Thoracic aorta (tissue), 2 donors: ENCODE results near the gene HCCS. TPM values are rescaled to one million over a fixed set of nuclear protein-coding genes. Genes with fewer than 3 reads are reported as not detected.
A peak's percentile ranks its signal among the peaks of the same experiment; 100 is the strongest.

Experiments used
- ATAC-seq: fragments of 150-250 bp; one replicate; pipeline ENCODE4 v1.8.0; 2017; ENCODE audit warnings: low read depth; ENCODE audit not compliant: insufficient number of reproducible peaks, low FRiP score
- DNase-seq: peaks from one replicate; pipeline ENCODE4 v3.0.0-alpha.2; 2020; ENCODE audit warnings: low spot score
- H3K27ac ChIP-seq, 2 donors: fragments of 200-600 bp; sonication (generic); 1 replicate in 1 of 2; 2 replicates in 1 of 2; pipeline ENCODE4 v1.5.1; 2016; ENCODE audit warnings: mild to moderate bottlenecking in 2 of 2, moderate library complexity in 2 of 2
- H3K27me3 ChIP-seq: fragments of 200-600 bp; sonication (generic); replicated peaks from 2 replicates; pipeline ENCODE4 v1.6.0; 2016; ENCODE audit warnings: mild to moderate bottlenecking; ENCODE audit not compliant: insufficient read depth
- H3K36me3 ChIP-seq: fragments of 200-600 bp; sonication (generic); one replicate; pipeline ENCODE4 v1.5.1; 2016
- H3K4me1 ChIP-seq, 2 donors: fragments of 200-600 bp; sonication (generic); 1 replicate in 1 of 2; 2 replicates in 1 of 2; pipeline versions ENCODE4 v1.5.1 to v1.6.0; 2016; ENCODE audit warnings: low read depth in 2 of 2, mild to moderate bottlenecking in 1 of 2; ENCODE audit not compliant: control insufficient read depth in 1 of 2
- H3K4me3 ChIP-seq: fragments of 200-600 bp; sonication (generic); 2 replicates; pipeline ENCODE4 v1.5.1; 2016; ENCODE audit warnings: mild to moderate bottlenecking
- H3K9me3 ChIP-seq: fragments of 200-600 bp; sonication (generic); 2 replicates; pipeline ENCODE4 v1.5.1; 2016
- total RNA-seq, 2 donors: library from RNA; depleted of rRNA; stranded (reverse); fragments of >200 nt; gene quantifications; one replicate each; pipeline versions ENCODE4 v1.1.0 to v1.2.3, GENCODE V29; 2016
- TF ChIP-seq, protein P1 (sequence below): fragments of 200-600 bp; sonication (generic); IDR thresholded peaks from one replicate; pipeline ENCODE4 v1.5.1; 2019; ENCODE audit warnings: antibody characterized with exemption

HCCS gene
- total RNA-seq, 2 donors from 2014 or later, result 4.7 to 4.9 TPM

DNA sequence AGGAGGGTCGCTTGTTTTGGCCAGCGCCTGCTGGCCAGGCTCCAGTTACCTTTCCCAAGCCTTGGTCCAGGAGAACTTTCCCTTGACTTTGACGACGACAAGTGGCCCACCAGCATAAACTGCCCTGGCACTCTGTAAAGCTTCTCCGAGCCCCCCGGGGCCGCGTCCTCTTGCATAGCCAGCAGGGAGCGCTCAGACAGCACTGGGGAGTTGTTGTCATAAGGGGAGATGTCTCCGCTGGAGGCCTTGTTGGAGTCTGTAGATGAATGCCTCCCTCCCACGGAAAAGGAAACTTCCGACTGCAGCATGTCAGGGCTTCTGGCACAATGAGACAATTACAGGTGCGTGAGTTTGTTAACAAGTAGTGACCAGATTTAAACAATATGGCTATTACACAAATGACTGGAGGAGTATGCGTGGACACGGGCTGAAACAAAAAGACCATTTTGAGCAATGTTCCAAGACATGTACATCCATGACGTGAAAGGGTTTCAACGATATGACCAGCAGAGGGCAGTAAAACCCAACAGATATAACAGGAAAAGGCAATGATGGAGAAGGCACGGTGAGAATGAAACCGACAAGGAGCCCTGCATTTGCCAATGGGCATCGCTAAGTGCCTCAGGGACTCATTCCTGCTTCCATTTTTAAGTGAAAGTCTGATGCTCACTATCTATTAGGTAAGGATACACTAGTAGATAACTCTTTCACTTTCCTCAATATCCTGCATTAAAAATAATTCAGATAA, 33.0 kb downstream of the HCCS start:
- Histone ChIP-seq H3K27ac (no peak overlapping the region), H3K4me3 (no peak overlapping the region), H3K36me3 (no peaks in the 10 kb centered on the region), H3K4me1 (no peaks in the 10 kb centered on the region), H3K27me3 (no peaks in the 10 kb centered on the region), H3K9me3 (no peaks in the 10 kb centered on the region)
- ATAC-seq (no peak), DNase-seq (peak; percentile 22)
- TF ChIP-seq, protein P1, sequence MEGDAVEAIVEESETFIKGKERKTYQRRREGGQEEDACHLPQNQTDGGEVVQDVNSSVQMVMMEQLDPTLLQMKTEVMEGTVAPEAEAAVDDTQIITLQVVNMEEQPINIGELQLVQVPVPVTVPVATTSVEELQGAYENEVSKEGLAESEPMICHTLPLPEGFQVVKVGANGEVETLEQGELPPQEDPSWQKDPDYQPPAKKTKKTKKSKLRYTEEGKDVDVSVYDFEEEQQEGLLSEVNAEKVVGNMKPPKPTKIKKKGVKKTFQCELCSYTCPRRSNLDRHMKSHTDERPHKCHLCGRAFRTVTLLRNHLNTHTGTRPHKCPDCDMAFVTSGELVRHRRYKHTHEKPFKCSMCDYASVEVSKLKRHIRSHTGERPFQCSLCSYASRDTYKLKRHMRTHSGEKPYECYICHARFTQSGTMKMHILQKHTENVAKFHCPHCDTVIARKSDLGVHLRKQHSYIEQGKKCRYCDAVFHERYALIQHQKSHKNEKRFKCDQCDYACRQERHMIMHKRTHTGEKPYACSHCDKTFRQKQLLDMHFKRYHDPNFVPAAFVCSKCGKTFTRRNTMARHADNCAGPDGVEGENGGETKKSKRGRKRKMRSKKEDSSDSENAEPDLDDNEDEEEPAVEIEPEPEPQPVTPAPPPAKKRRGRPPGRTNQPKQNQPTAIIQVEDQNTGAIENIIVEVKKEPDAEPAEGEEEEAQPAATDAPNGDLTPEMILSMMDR, result peak; percentile 56

DNA sequence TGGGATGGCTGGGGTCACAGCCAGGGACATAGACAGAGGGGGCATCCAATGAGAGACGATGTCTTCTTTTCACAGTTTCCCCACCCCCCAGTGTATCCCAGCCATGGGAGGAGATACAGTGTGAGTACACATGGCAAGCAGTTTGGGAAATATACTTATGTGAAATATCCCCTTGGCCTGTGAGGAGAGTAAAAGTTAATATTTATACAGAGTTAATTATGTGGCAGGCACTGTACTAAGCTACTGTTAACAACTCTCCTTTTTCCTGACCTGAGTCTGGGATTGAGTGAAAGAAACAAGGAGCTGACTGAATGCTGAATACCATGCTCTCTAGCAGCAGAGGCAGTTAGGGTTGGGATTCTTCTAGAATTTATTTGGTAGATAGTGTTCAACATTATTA, 35.3 kb downstream of the HCCS start:
- TF ChIP-seq, protein P1, result no peak
- Histone ChIP-seq H3K4me3 (no peak overlapping the region), H3K4me1 (no peaks in the 10 kb centered on the region)

DNA sequence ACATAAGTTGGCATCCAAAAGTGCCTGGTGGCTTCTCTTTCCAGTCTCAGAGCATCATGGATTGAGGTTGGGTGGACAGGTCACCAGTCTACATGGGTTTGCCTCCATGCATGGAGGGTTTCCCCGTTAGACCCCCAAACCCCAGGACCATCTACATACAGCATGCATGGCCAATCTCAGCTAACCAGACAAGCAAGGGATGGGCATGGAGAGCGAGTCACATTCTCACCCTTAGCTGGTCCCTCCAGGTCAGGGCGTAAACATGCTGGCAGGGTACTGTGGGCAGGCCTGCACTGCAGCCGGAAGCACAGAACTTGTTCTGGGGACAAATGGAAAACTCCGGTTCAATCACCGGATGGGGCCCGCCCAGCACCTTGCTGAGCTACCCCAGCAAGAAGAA, 37.3 kb downstream of the HCCS start:
- H3K27ac ChIP-seq, result no peak overlapping the region
- TF ChIP-seq, protein P1, result no peak
- no peak for DNase-seq
- ATAC-seq, result no peak
- no peak overlapping the region for H3K4me3 ChIP-seq
- no peaks in the 10 kb centered on the region for H3K36me3 ChIP-seq
- no peaks in the 10 kb centered on the region for H3K27me3 ChIP-seq
- no peaks in the 10 kb centered on the region for H3K9me3 ChIP-seq
- H3K4me1 ChIP-seq, result no peaks in the 10 kb centered on the region

More for the DNA sequence above, 35.3 kb downstream of the HCCS start:
- ATAC-seq (no peak), DNase-seq (no peak)
- Histone ChIP-seq H3K27me3 (no peaks in the 10 kb centered on the region), H3K9me3 (no peaks in the 10 kb centered on the region), H3K36me3 (no peaks in the 10 kb centered on the region), H3K27ac (no peak overlapping the region)

DNA sequence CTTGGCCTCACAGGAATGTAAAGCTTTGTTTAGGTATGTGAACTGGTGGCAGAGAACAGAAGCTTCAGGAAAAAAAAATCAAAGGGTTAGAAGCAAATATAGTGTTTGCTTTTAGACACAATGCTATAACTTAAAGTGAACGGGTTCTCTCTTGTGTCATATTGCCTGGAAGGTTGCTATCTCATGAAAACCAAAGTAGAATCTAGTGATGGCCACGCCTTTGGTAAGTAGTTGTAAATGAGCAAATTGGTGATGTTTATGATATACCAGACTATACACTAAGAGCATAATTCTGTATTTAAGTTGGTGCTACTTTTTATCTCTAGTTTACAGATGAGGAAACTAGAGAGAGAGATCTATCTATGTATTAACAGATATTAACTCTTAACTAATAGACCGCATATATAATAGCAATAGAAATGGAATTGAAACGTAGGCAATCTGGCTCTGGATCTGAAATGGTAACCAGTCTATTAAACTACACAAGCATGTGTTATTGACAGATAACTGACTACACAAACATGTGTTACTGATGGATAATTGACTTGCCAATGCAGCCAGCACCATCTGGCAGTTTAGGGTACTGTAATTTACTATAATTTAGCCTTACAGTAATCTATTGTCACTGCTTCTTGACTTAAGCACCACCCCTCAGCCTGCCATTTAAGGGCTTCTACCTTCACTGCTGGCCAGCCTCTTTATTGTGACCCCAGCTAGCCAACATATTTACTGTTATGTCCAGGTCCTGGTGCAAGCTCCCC, 40.8 kb downstream of the HCCS start:
- H3K27ac ChIP-seq, result no peak overlapping the region
- TF ChIP-seq, protein P1, result no peak
- ATAC-seq, result no peak

DNA sequence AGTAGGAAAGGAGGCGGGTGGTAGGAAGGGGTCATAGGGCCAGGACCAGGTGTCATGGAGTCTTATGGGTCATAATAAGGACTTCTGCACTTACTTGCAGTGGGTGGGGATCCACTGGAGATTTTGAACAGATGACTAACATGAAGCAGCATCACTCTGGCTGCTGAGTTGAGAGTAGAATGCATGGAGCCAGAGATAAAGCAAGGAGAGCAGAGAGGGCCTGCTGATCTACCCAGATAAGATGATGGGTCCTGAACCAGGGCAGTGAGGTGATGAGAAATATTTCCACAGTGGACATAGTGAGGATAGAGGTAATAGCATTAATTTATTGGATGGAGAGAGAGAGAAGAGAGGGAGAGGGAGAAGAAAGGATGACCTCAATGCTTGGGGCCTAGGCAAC, 48.0 kb downstream of the HCCS start:
- TF ChIP-seq, protein P1, result no peak
- DNase-seq (no peak), ATAC-seq (no peak)
- H3K27me3 ChIP-seq, result no peaks in the 10 kb centered on the region
- H3K36me3 ChIP-seq, result no peaks in the 10 kb centered on the region
- H3K4me1 ChIP-seq, result no peaks in the 10 kb centered on the region
- H3K27ac ChIP-seq, result no peak overlapping the region
- no peak overlapping the region for H3K4me3 ChIP-seq
- H3K9me3 ChIP-seq, result no peaks in the 10 kb centered on the region

More for the DNA sequence above, 40.8 kb downstream of the HCCS start:
- Histone ChIP-seq H3K4me1 (no peaks in the 10 kb centered on the region), H3K36me3 (no peaks in the 10 kb centered on the region), H3K27me3 (no peaks in the 10 kb centered on the region), H3K4me3 (no peak overlapping the region), H3K9me3 (no peaks in the 10 kb centered on the region)
- no peak for DNase-seq
